Activated CD8-positive, alpha-beta T cell treated with anti-CD3 and anti-CD28 coated beads for 36 hours (primary cell): ENCODE measurements around the gene DNAJB8. TPM values are rescaled to one million over a fixed set of nuclear protein-coding genes. Genes with fewer than 3 reads are reported as not detected.

Experiments used
- ATAC-seq: fragments of 200-7000 bp; cut with Tn5 transposase; one replicate; pipeline ENCODE4 v1.10.0; 2021; ENCODE audit warnings: mild to moderate bottlenecking, moderate library complexity
- CTCF ChIA-PET: fragments of 350-600 bp; sonication (Branson Sonifier 250); formaldehyde crosslinking; loops from one replicate; lab custom pipeline; 2021; ENCODE audit warnings: antibody characterized with exemption; lab: Charles Lee
- POLR2A ChIA-PET: fragments of 350-600 bp; sonication (Branson Sonifier 250); formaldehyde crosslinking; loops from one replicate; lab custom pipeline; 2021; ENCODE audit warnings: antibody characterized with exemption; lab: Charles Lee
- DNase-seq: peaks from one replicate; pipeline ENCODE4 v3.0.0-alpha.2; 2020
- H3K27ac Mint-ChIP-seq: one replicate; pipeline ENCODE4 v1.8.0; 2021; ENCODE audit warnings: mild to moderate bottlenecking, mixed read lengths
- H3K27me3 Mint-ChIP-seq: one replicate; pipeline ENCODE4 v1.8.0; 2021; ENCODE audit warnings: mixed read lengths
- H3K36me3 Mint-ChIP-seq: one replicate; pipeline ENCODE4 v1.8.0; 2021; ENCODE audit warnings: low read depth, mixed read lengths
- H3K4me1 Mint-ChIP-seq: one replicate; pipeline ENCODE4 v1.8.0; 2021; ENCODE audit warnings: low read depth, mixed read lengths
- H3K4me3 Mint-ChIP-seq: one replicate; pipeline ENCODE4 v1.8.0; 2021; ENCODE audit warnings: mild to moderate bottlenecking, moderate library complexity, mixed read lengths
- H3K9me3 Mint-ChIP-seq: one replicate; pipeline ENCODE4 v1.8.0; 2021; ENCODE audit warnings: mixed read lengths
- CTCF ChIP-seq: fragments of 200-600 bp; IDR thresholded peaks from one replicate; pipeline ENCODE4 v1.8.0; 2022; ENCODE audit warnings: antibody characterized with exemption, mild to moderate bottlenecking
- intact Hi-C: fragments of 100-400 bp; cut with micrococcal nuclease; formaldehyde crosslinking; loops from one replicate; pipeline ENCODE4 v1.10.0; 2022
- total RNA-seq, 2 experiments: library from RNA; stranded (reverse); gene quantifications; one replicate each; pipeline ENCODE4 v1.2.3, GENCODE V29; 2021

Gene DNAJB8
- total RNA-seq, 2 experiments from 2014 or later, result not detected

DNA sequence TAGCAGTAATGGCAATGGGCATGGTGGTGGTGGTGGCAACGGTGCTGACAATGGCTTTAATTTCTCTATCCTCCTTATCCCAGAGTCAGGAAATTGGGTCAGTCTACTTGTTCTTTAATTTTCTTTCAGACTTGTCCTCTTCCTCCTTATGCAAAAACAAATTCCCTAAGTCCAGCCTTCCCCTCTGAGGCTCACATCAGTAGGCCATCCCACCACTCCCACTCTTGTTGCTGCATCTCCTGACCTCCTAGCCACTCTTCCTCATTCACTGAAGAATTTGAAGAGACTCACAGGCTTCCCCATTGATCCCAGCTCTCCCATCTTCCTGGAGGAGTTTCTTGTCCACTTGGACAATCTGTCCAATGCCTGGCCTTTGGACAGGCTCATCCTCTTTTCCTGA lies 19.9 kb downstream of the DNAJB8 start:
- Mint-ChIP-seq H3K27ac (peak overlapping the region; percentile 25), H3K4me1 (peaks cover 21% of the 10 kb centered on the region)
- CTCF ChIA-PET, result interaction anchor here (3.6 kb wide), 1 partner anchor 20 kb away, joined by 21 read pairs; no protein-coding TSS in a partner anchor

GRCh38 chr3:128445357-128445756 lies 21.3 kb downstream of the DNAJB8 start:
- peaks cover 3% of the 10 kb centered on the region for H3K27me3 Mint-ChIP-seq
- H3K9me3 Mint-ChIP-seq, result peaks cover 18% of the 10 kb centered on the region
- ChIA-PET CTCF (interaction anchor here (0.9 kb wide), 1 partner anchor 27 kb away, joined by 3 read pairs; no protein-coding TSS in a partner anchor), POLR2A (no interaction called here)
- TF ChIP-seq CTCF, result no peak
- DNase-seq, result no peak
- H3K36me3 Mint-ChIP-seq, result peaks cover 6% of the 10 kb centered on the region
- ATAC-seq, result no peak
- intact Hi-C loops, result no loop called here
- peaks cover 21% of the 10 kb centered on the region for H3K4me1 Mint-ChIP-seq
- H3K27ac Mint-ChIP-seq, result no peak overlapping the region
- no peak overlapping the region for H3K4me3 Mint-ChIP-seq

More for the DNA sequence above, 19.9 kb downstream of the DNAJB8 start:
- H3K36me3 Mint-ChIP-seq, result peaks cover 6% of the 10 kb centered on the region
- intact Hi-C loops, result no loop called here
- H3K27me3 Mint-ChIP-seq, result peaks cover 5% of the 10 kb centered on the region
- no peak for TF ChIP-seq CTCF
- H3K9me3 Mint-ChIP-seq, result peaks cover 18% of the 10 kb centered on the region
- DNase-seq (no peak), ATAC-seq (no peak)
- POLR2A ChIA-PET, result no interaction called here
- no peak overlapping the region for H3K4me3 Mint-ChIP-seq

- DNase-seq (no peak), ATAC-seq (no peak)
- intact Hi-C loops, result loop anchor here (5.0 kb wide), 1 partner anchor 49 kb away; the partner anchor contains the start of gene GATA2
- H3K36me3 Mint-ChIP-seq, result peaks cover 5% of the 10 kb centered on the region
- peaks cover 16% of the 10 kb centered on the region for H3K4me1 Mint-ChIP-seq
- no peak for TF ChIP-seq CTCF
- POLR2A ChIA-PET, result interaction anchor here (0.7 kb wide), 1 partner anchor 165 kb away, joined by 3 read pairs; no protein-coding TSS in a partner anchor
- H3K27ac Mint-ChIP-seq, result no peak overlapping the region
- peaks cover 17% of the 10 kb centered on the region for H3K9me3 Mint-ChIP-seq
- no peak overlapping the region for H3K4me3 Mint-ChIP-seq
- CTCF ChIA-PET, result interaction anchor here (1.1 to 3.1 kb wide), 3 partner anchors 18 to 165 kb away, joined by 3 to 10 read pairs (median 8); no protein-coding TSS in a partner anchor
- H3K27me3 Mint-ChIP-seq, result peaks cover 3% of the 10 kb centered on the region
Measured at GRCh38 chr3:128443771-128444170, 22.9 kb downstream of the DNAJB8 start.

- Mint-ChIP-seq H3K27ac (no peak overlapping the region), H3K36me3 (no peaks in the 10 kb centered on the region), H3K27me3 (peaks cover 6% of the 10 kb centered on the region), H3K4me1 (peaks cover 10% of the 10 kb centered on the region), H3K9me3 (peaks cover 12% of the 10 kb centered on the region), H3K4me3 (no peak overlapping the region)
- DNase-seq, result no peak
- intact Hi-C loops, result loop anchor here (5.0 kb wide), 1 partner anchor 49 kb away; the partner anchor contains the start of gene GATA2
- TF ChIP-seq CTCF, result no peak
- CTCF ChIA-PET, result interaction anchor here (1.0 to 3.1 kb wide), 4 partner anchors 17 to 141 kb away, joined by 3 to 10 read pairs (median 6); no protein-coding TSS in a partner anchor
- ATAC-seq, result no peak
- POLR2A ChIA-PET, result no interaction called here
Measured at GRCh38 chr3:128442949-128443348, 23.7 kb downstream of the DNAJB8 start.

DNA sequence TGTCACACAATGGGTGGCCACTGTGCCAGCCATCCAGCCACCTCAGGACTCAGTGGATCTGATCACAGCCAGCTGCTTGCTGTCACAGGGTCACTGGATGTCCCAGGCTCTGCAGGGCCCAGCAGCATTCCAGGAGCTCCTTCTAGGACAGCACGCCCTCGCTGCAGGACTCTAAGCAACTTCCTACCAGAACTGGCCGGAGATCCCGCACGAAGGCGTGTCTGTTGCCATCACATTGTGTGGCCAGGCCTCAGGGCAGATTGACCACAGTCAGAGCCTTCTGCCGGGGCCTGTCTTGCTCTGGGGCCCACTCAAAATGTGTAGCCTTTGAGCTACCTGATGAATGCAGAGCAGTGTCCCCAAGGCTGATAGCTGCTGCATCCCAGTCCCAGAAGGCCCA lies 24.6 kb downstream of the DNAJB8 start:
- H3K27me3 Mint-ChIP-seq, result peaks cover 6% of the 10 kb centered on the region
- peaks cover 6% of the 10 kb centered on the region for H3K9me3 Mint-ChIP-seq
- ChIA-PET CTCF (interaction anchor here (1.0 to 3.1 kb wide), 5 partner anchors 10 to 142 kb away, joined by 3 to 10 read pairs (median 4); no protein-coding TSS in a partner anchor), POLR2A (no interaction called here)
- ATAC-seq, result no peak
- H3K4me1 Mint-ChIP-seq, result peaks cover 2% of the 10 kb centered on the region
- intact Hi-C loops, result loop anchor here (5.0 kb wide), 1 partner anchor 50 kb away; the partner anchor contains the start of gene GATA2
- no peak for DNase-seq
- no peak for TF ChIP-seq CTCF
- no peak overlapping the region for H3K27ac Mint-ChIP-seq
- no peak overlapping the region for H3K4me3 Mint-ChIP-seq
- no peaks in the 10 kb centered on the region for H3K36me3 Mint-ChIP-seq
